Psoas muscle (tissue), 8 donors: ENCODE data around the gene PTPRK. TPM values are rescaled to one million over a fixed set of nuclear protein-coding genes. Genes with fewer than 3 reads are reported as not detected.

Experiments
- ATAC-seq, 4 donors: fragments of 200-7000 bp; cut with Tn5 transposase; one replicate each; pipeline ENCODE4 v1.9.1; 2020; ENCODE audit warnings: moderate library complexity in 3 of 4, mild to moderate bottlenecking in 2 of 4
- DNase-seq, 2 donors: peaks; one replicate each; pipeline ENCODE4 v3.0.0-alpha.2; 2020
- H3K27ac ChIP-seq: fragments of 200-600 bp; one replicate; pipeline ENCODE4 v1.8.0; 2022
- H3K27me3 ChIP-seq, 3 donors: fragments of 200-600 bp in 1 of 3; one replicate each; pipeline versions ENCODE4 v1.6.1 to v1.8.0; 2013 to 2022; ENCODE audit warnings: low read length in 2 of 3, mild to moderate bottlenecking in 2 of 3, moderate library complexity in 1 of 3; ENCODE audit not compliant: insufficient read depth in 3 of 3
- H3K36me3 ChIP-seq, 2 donors: fragments of 200-600 bp in 1 of 2; one replicate each; pipeline versions ENCODE4 v1.6.1 to v1.8.0; 2013 to 2022; ENCODE audit warnings: low read depth in 1 of 2, mild to moderate bottlenecking in 1 of 2, moderate library complexity in 1 of 2; ENCODE audit not compliant: insufficient read depth in 1 of 2
- H3K4me1 ChIP-seq: fragments of 200-600 bp; one replicate; pipeline ENCODE4 v1.8.0; 2022
- H3K4me3 ChIP-seq: fragments of 200-600 bp; one replicate; pipeline ENCODE4 v1.8.0; 2022; ENCODE audit warnings: mild to moderate bottlenecking
- H3K9me3 ChIP-seq: fragments of 200-600 bp; one replicate; pipeline ENCODE4 v1.8.0; 2022
- CTCF ChIP-seq: fragments of 200-600 bp; IDR thresholded peaks from one replicate; pipeline ENCODE4 v1.8.0; 2022; ENCODE audit warnings: antibody characterized with exemption
- WGBS, 3 donors: extraction: QIAGEN DNeasy Blood & Tissue Kit; methylation state at CpG; one replicate each; pipeline versions ENCODE4 v1.1.6 to v1.1.7; 2013; 5-methylcytosine and 5-hydroxymethylcytosine counted together
- intact Hi-C, 2 donors: fragments of 100-400 bp; cut with DNase I; formaldehyde crosslinking; loops; one replicate each; pipeline versions ENCODE4 v1.11.0 to v1.14.2; 2022
- polyA plus RNA-seq, 3 donors: library from polyadenylated mRNA; stranded (reverse); fragments of 200-250 nt; gene quantifications; one replicate each; pipeline ENCODE4 v1.2.3, GENCODE V29; 2013
- total RNA-seq, 4 donors: library from RNA; stranded (reverse); fragmentation: NEBNext Ultra II Directional in 2 of 4; extraction: Animal tissue kit (Norgen Biotek cat#: 25700) in 2 of 4; gene quantifications; one replicate each; pipeline versions ENCODE4 v1.2.1 to v1.2.4, GENCODE V29; 2021 to 2023
- donor health status: healthy with polysubstance abuse.
- donor health status: DM: no; HTN: no; CAD: no; lungs with moderate emphysema.
- donor health status: Bipolar disorder and iron deficiency.
- donor health status: healthy.
- donor health status: DM: yes; HTN: yes; CAD: no.
- donor health status: DM: no; HTN: no; CAD: no.
- donor health status: DM: no; HTN: no; CAD: no.
- donor health status: DM: yes; HTN: yes; CAD: no.

The PTPRK gene
- total and polyA plus RNA-seq, 7 donors: 3.2 to 10.6 (median 9.1) TPM

- DNase-seq (no peak), ATAC-seq (peak in 2 of 4 donors; percentile 38 to 44)
- no peak overlapping the region for H3K4me3 ChIP-seq
- no peaks in the 10 kb centered on the region for H3K36me3 ChIP-seq
- intact Hi-C loops: no loop called here
- H3K27ac ChIP-seq: no peak overlapping the region
- 41 to 64% (median 63%) methylated on average over 2 of the region's 2 CpGs for WGBS, 3 donors
- TF ChIP-seq CTCF: no peak
- no peaks in the 10 kb centered on the region for H3K9me3 ChIP-seq
- peaks cover 22% of the 10 kb centered on the region for H3K4me1 ChIP-seq
- no peaks in the 10 kb centered on the region for H3K27me3 ChIP-seq
Observed at GRCh38 chr6:128370072-128370471, 150.3 kb downstream of the PTPRK start.

- Histone ChIP-seq H3K4me1 (peaks cover 22% of the 10 kb centered on the region), H3K27me3 (no peaks in the 10 kb centered on the region), H3K27ac (no peak overlapping the region), H3K36me3 (no peaks in the 10 kb centered on the region), H3K9me3 (no peaks in the 10 kb centered on the region), H3K4me3 (no peak overlapping the region)
- TF ChIP-seq CTCF: no peak
- intact Hi-C loops: no loop called here
- ATAC-seq: no peak
- DNase-seq: no peak
- 75 to 80% (median 79%) methylated on average over 3 of the region's 3 CpGs for WGBS, 3 donors
Observed at GRCh38 chr6:128368213-128368944, 152.0 kb downstream of the PTPRK start.

GRCh38 chr6:128367437-128367836 lies 153.0 kb downstream of the PTPRK start:
- no peak for DNase-seq
- Histone ChIP-seq H3K9me3 (no peaks in the 10 kb centered on the region), H3K27ac (no peak overlapping the region), H3K36me3 (no peaks in the 10 kb centered on the region), H3K27me3 (no peaks in the 10 kb centered on the region), H3K4me1 (peaks cover 22% of the 10 kb centered on the region), H3K4me3 (no peak overlapping the region)
- no peak for TF ChIP-seq CTCF
- no peak for ATAC-seq
- WGBS, 3 donors: 53 to 72% (median 55%) methylated on average over 4 of the region's 4 CpGs
- intact Hi-C loops: no loop called here

- Histone ChIP-seq H3K9me3 (no peaks in the 10 kb centered on the region), H3K27me3 (no peaks in the 10 kb centered on the region), H3K36me3 (no peaks in the 10 kb centered on the region), H3K4me1 (peaks cover 22% of the 10 kb centered on the region), H3K4me3 (no peak overlapping the region), H3K27ac (no peak overlapping the region)
- TF ChIP-seq CTCF: no peak
- 94 to 96% (median 95%) methylated on average over 3 of the region's 3 CpGs for WGBS, 3 donors
- no peak for DNase-seq
- no peak for ATAC-seq
- intact Hi-C loops: no loop called here
Observed at GRCh38 chr6:128365520-128366160, 154.8 kb downstream of the PTPRK start.
